HG03439 (cell line): ENCODE measurements around the gene E2F6.

Experiments used
- ATAC-seq: cut with Tn5 transposase; IDR thresholded peaks from one replicate; pipeline ENCODE4 v1.9.1; 2021; ENCODE audit warnings: mild to moderate bottlenecking, moderate library complexity; ENCODE audit not compliant: unreplicated experiment

The E2F6 gene

GRCh38 chr2:11459816-11460215 is 6.1 kb downstream of the E2F6 start:
- no peak for ATAC-seq

GRCh38 chr2:11458753-11459152 is 7.2 kb downstream of the E2F6 start:
- ATAC-seq = no peak

GRCh38 chr2:11457935-11458334 is 8.0 kb downstream of the E2F6 start:
- no peak for ATAC-seq

GRCh38 chr2:11456251-11456650 is 9.7 kb downstream of the E2F6 start:
- no peak for ATAC-seq

DNA sequence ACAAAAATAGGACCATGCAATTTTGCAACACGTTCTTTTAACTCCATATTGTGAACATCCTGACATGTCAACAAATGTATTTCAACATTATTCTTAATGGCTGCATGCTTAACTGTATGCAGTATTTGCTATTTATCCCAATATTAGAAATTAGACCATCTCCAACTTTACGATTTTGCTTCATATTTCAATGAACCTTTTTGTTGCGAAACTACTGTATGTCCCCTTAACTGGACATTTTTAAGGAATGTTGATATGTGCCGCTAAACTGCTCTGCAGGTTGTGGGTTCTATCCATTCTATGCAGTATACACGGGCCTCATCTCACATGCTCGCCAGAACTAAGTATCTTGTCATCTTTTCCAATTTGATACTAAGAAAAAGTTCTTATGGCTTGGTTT is 11.1 kb downstream of the E2F6 start:
- ATAC-seq = no peak

GRCh38 chr2:11450791-11451190 is 15.2 kb downstream of the E2F6 start:
- no peak for ATAC-seq

- no peak for ATAC-seq
Observed at GRCh38 chr2:11446733-11447248, 19.2 kb downstream of the E2F6 start.

DNA sequence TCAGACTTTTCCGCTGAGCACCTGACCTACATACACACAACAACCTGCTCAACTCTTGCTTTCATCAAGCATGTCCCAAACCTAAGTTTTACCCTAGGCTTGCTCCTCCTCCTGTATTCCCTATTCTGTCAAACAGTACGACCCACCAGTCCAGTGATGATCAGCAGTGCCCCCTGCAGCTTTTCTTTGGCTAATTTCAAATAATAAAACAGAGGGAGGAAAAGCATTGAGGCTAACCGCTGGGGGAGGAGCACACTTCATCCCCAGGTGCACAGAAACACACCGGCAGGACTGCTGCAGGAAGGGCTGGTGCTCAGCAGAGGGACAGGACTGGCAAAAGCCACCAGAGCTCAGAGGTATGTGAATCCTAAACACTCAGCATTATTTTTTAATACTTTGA is 21.2 kb downstream of the E2F6 start:
- no peak for ATAC-seq

DNA sequence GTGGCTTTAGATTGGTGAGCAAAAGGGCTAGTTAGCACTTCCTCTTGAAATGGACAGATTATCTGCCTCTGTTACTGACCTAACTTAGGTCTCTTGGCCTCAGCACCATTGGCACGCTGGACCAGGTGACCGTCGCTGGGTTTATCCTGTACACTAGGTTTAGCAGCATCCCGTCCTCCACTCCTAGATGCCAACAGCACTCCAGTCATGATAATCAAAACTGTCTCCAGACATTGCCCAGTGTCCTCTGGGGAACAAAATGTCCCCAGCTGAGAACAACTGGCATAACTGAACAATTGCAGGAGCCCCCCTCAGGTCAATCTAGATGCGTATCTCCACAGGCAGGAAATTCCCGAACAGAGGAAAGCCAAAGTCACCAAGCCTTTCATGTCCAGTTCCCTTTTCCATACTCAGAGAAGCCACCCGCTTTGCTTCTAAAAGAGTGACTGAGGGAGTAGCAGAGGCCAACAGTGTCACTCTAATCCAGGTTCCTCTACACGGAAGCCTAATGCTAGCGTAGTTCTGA is 27.3 kb downstream of the E2F6 start:
- no peak for ATAC-seq

GRCh38 chr2:11437602-11438001 is 28.4 kb downstream of the E2F6 start:
- ATAC-seq = no peak

GRCh38 chr2:11435036-11435435 is 30.9 kb downstream of the E2F6 start:
- no peak for ATAC-seq

GRCh38 chr2:11434443-11434842 is 31.5 kb downstream of the E2F6 start:
- ATAC-seq = no peak

- ATAC-seq = no peak
Observed at GRCh38 chr2:11433822-11434221, 32.1 kb downstream of the E2F6 start.

DNA sequence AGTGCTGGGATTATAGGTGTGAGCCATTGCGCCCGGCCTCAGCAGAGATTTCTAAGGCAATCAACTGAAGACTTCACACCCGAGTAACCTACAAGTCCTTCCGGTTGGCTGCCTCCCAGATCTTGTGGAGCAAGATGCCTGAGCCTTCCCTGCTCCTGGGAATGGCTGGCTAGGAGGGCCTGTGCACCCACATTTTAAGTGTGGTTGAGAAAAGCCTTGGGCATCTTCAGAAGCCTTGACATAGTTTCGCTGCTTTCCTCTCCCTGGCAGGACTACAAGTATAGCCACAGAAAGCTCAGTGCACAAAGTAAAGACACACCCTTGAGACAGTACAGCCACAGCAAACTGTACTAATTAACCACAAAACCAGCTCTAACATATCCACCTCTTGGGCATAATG is 35.2 kb downstream of the E2F6 start:
- no peak for ATAC-seq

- no peak for ATAC-seq
Observed at GRCh38 chr2:11427224-11427623, 38.7 kb downstream of the E2F6 start.

GRCh38 chr2:11422901-11423435 is 43.0 kb downstream of the E2F6 start:
- ATAC-seq = no peak

- ATAC-seq = no peak
Observed at GRCh38 chr2:11422491-11422865, 43.5 kb downstream of the E2F6 start.

DNA sequence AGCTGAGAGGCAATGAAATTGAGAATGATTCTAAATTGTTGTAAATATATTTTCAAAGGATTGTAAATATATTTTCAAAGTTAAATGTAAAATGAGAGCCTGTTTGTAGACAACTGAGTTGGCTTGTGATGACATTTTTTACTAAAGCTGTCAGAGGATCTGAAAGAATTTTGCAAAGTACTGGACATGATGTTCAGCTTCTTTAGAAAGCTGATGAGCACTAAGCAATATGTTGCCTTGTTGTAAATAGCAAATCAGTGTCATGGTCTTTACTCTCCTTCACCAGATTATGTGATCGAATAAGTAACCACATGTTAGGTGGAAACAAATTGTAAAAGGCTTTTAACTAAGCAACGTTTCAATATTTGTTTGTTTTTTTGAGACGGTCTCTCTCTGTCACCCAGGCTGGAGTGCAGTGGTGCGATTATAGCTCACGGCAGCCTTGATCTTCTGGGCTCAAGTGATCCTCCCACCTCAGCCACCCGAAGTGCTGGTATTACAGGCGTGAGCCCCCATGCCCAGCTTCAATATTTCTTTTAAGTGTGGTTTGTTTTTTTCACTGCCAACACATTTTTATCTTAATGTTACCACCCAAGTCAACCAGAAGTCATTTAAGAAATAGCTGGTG is 44.0 kb downstream of the E2F6 start:
- no peak for ATAC-seq

- no peak for ATAC-seq
Observed at GRCh38 chr2:11420671-11421070, 45.3 kb downstream of the E2F6 start.

- ATAC-seq = no peak
Observed at GRCh38 chr2:11420190-11420589, 45.8 kb downstream of the E2F6 start.

DNA sequence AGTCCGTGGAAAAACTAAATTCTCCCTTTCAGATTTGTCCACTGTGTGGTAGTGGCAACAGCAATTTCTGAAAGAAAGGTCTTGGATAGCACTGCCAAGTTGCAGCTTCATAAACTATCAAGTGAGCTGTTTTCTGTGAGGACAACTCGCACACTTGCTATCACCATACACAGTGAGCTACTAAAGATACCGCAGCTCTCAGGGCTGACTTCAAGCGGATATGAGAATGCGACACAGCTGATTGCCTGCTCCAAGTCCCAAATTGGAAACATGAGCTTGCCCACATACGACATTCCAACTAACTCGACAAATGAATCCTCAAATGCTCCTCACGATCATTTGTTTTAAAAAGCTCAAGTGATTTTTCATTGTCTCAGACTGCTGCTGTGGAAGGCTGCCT is 46.2 kb downstream of the E2F6 start:
- no peak for ATAC-seq

- no peak for ATAC-seq
Observed at GRCh38 chr2:11417946-11418585, 47.9 kb downstream of the E2F6 start.
